GM12892 (cell line): ENCODE data around the gene CDY1B.
"Not testable (repeated sequence)": the region's sequence is repeated elsewhere in the genome, so short reads cannot be mapped to it uniquely, and the experiment has no call there.

Source experiments
- POLR2A ChIP-seq: IDR thresholded peaks from 2 replicates; pipeline ENCODE4 v1.6.1; 2011; ENCODE audit warnings: low read depth, low read length, control low read depth
- POLR2AphosphoS5 ChIP-seq: IDR thresholded peaks from 2 replicates; pipeline ENCODE4 v1.6.1; 2011; ENCODE audit warnings: low read depth, low read length, control low read depth
- TAF1 ChIP-seq: IDR thresholded peaks from 2 replicates; pipeline ENCODE4 v1.6.1; 2011; ENCODE audit warnings: low read depth, mild to moderate bottlenecking, control low read depth, low read length, borderline replicate concordance

GRCh38 chrY:24043209-24043608 lies 4.6 kb downstream of the CDY1B start:
- not testable (repeated sequence) for TF ChIP-seq POLR2A, TAF1, POLR2AphosphoS5
